Measurements from ENCODE around the gene TEAD2. TPM values are rescaled to one million over a fixed set of nuclear protein-coding genes. Genes with fewer than 3 reads are reported as not detected.

The TEAD2 gene
- total and polyA plus RNA-seq, 9 of the 15 experiments (the other 6 are each of a cell fraction or from before 2014, with no cell fraction given): 1.6 to 27.0 (median 13.9) TPM

DNA sequence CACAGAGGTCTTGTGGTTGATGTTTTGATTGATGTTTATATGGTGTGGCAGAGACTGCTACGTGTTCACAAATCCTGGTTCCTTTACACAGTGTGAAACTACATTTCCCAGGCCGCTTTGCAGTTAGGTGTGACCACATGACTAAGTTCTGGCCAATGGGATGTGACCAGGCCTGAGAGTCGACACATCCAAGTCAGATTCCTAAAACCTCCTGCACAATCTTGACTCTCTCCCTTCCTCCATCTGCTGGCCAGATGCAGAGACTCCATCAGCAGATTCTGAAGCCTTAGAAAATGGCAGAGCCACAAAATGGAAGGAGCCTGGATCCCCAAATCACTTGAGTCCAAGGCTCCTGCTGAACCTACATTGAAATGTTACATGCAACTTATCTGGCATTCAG lies 14.4 kb downstream of the TEAD2 start:
- H3K9me3 ChIP-seq (replicated peaks; ENCODE audit: control insufficient read depth, insufficient read depth, low read depth, low read length): no peaks in the 10 kb centered on the region
- H3K36me3 ChIP-seq (ENCODE audit: control insufficient read depth, insufficient read depth, low read length): peaks cover 44% of the 10 kb centered on the region; the same call in 2 of the 3 replicates
- CTCF ChIA-PET (ENCODE audit: low intra/inter-chr PET ratio): no interaction called here
- H3K27me3 ChIP-seq (ENCODE audit: control insufficient read depth in 2 of 2, insufficient read depth in 2 of 2, low read length in 2 of 2): no peaks in the 10 kb centered on the region
- intact Hi-C loops (cut with micrococcal nuclease): no loop called here
- peaks cover 0 to 5% of the 10 kb centered on the region in 2 experiments; a peak in 3 of 5 replicates for H3K4me1 ChIP-seq (replicated peaks in 1 of 2; ENCODE audit: control insufficient read depth in 2 of 2, insufficient read depth in 2 of 2, low read length in 2 of 2)
- no peak overlapping the region for H3K4me2 ChIP-seq (ENCODE audit: insufficient read depth, low read length)
- no peak overlapping the region for H3K4me3 ChIP-seq
- POLR2A ChIA-PET: interaction anchor here (0.5 to 0.9 kb wide), 3 partner anchors 23 to 183 kb away, joined by 3 read pairs; no protein-coding TSS in a partner anchor
- no peak overlapping the region for H3K27ac ChIP-seq (ENCODE audit: extremely low read depth, low read depth, low read length)
- no TSS peak for BruUV-seq (replicated peaks)
- WGBS (ENCODE audit: insufficient coverage, low coverage, missing lambda C conversion rate): 23% methylated on average over 3 of the region's 3 CpGs
- FAIRE-seq (peak; percentile 99), ATAC-seq (peak; percentile 100), DNase-seq (ENCODE audit: extremely low read depth in 1 of 4, low spot score in 3 of 4) (peak; percentile 67 to 77 (median 72))
- in situ Hi-C loops (cut with MboI): no loop called here
- no peak overlapping the region for H3K9ac ChIP-seq (ENCODE audit: insufficient read depth in 1 of 2, low read depth in 2 of 2, low read length in 2 of 2)
- H2AFZ ChIP-seq (ENCODE audit: low read depth, low read length): peak overlapping the region; percentile 64
- H3K9me1 ChIP-seq (ENCODE audit: control insufficient read depth, insufficient read depth, low read length): no peaks in the 10 kb centered on the region
- no peaks in the 10 kb centered on the region for H3K79me2 ChIP-seq (ENCODE audit: control insufficient read depth, insufficient read depth, low read length)
- H4K20me1 ChIP-seq (replicated peaks; ENCODE audit: control insufficient read depth, insufficient read depth, low read length): no peaks in the 10 kb centered on the region
- TF ChIP-seq, protein P1, sequence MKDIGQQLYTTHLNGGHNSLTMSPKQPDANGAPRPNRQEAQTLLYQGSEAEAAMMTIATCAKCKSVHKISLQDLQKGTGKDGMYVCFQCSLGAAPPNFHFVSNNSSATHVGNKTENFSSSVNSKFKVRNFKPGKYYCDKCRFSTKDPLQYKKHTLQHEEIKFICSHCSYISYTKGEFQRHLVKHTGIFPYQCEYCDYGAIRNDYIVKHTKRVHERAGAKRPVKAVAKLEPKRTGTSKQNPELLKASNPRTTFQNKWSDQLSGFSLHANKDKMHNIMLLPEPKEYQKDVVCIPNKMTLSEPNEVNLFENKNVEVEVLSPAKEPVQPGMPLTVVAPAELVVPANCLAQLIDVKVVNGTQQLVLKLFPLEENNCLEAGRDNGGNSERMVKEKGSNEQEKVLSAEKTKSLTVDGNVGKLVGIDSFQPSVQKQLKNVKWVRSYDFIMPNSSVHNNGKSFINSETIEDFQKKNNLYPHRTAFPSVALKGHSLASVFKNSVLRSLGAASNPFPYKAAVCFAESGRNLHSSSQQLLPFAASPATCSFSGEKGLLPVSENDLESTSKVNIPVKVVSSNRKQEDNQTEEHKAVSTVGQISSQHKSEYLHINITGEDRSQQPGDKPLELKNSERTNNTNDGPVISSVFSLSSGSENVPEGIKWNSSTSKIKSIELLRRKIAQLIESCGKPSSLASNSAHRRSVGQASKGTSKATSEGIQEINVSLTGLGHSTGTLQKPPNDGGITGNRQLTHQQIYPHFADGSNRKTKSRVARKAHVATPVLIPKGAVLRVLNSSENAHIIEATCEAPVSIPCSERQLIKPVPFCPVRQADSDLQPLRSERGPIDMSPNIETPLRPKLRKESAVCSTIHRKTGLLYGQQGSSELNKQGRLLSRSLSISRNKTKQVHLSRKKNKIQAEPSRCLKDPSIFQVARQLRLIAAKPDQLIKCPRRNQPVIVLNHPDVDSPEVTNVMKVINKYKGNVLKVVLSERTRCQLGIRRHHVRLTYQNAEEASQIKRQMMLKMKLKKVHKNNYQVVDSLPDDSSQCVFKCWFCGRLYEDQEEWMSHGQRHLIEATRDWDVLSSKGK (CRISPR knock-in tag; IDR thresholded peaks at IDR 0.05): no peak
- TF ChIP-seq POLR2AphosphoS5 (IDR thresholded peaks at IDR 0.05; ENCODE audit: control insufficient read depth, insufficient read depth, low read depth, low read length) (no peak), ZNF133 (CRISPR knock-in tag; IDR thresholded peaks at IDR 0.05) (no peak), SIN3B (IDR thresholded peaks at IDR 0.05; ENCODE audit: low read depth) (no peak), NCOR1 (IDR thresholded peaks at IDR 0.05) (no peak), ZNF395 (CRISPR knock-in tag; IDR thresholded peaks at IDR 0.05) (no peak), ELK3 (CRISPR knock-in tag; IDR thresholded peaks at IDR 0.05) (no peak), ETV6 (IDR thresholded peaks at IDR 0.05; ENCODE audit: borderline replicate concordance in 1 of 2, low read depth in 2 of 2, low read length in 1 of 2) (no peak), ETV6 (CRISPR knock-in tag; IDR thresholded peaks at IDR 0.05; ENCODE audit: borderline replicate concordance) (no peak), ZNF696 (CRISPR knock-in tag; conservative IDR thresholded peaks at IDR 0.05) (no peak), MEF2D (tag; conservative IDR thresholded peaks at IDR 0.05; ENCODE audit: low read depth) (no peak), NR2C2 (CRISPR knock-in tag; IDR thresholded peaks at IDR 0.05) (no peak), NR2C2 (tag; IDR thresholded peaks at IDR 0.05) (no peak)

Measured in K562 (cell line).